Neural cell (in vitro differentiated cells): ENCODE results near the gene PSMA8. TPM values are rescaled to one million over a fixed set of nuclear protein-coding genes. Genes with fewer than 3 reads are reported as not detected.

Experiments used
- H2AFZ ChIP-seq: fragments of 200-600, 300-800 bp; sonication (generic), shearing (Covaris generic); 2 replicates; pipeline ENCODE4 v1.6.0; 2014; ENCODE audit warnings: low read depth, mild to moderate bottlenecking, antibody characterized with exemption, low read length, moderate library complexity
- H3F3A ChIP-seq: fragments of 200-600 bp; shearing (Covaris generic); 2 replicates; pipeline ENCODE4 v1.6.1; 2016; ENCODE audit warnings: mild to moderate bottlenecking, moderate library complexity, mixed read lengths, antibody characterized with exemption, low read length; ENCODE audit not compliant: insufficient read depth, poor library complexity, severe bottlenecking
- H3K27ac ChIP-seq: fragments of 200-600, 300-800 bp; sonication (generic), shearing (Covaris generic); 2 replicates; pipeline ENCODE4 v1.5.1; 2014; ENCODE audit warnings: mild to moderate bottlenecking, low read length, moderate library complexity
- H3K27me3 ChIP-seq: fragments of 300-800, 200-600 bp; sonication (generic), shearing (Covaris generic); 2 replicates; pipeline ENCODE4 v1.6.0; 2014; ENCODE audit warnings: mild to moderate bottlenecking, low read depth, low read length, moderate library complexity; ENCODE audit not compliant: insufficient read depth
- H3K36me3 ChIP-seq: fragments of 300-800, 200-600 bp; sonication (generic), shearing (Covaris generic); 2 replicates; pipeline ENCODE4 v1.5.1; 2014; ENCODE audit warnings: mild to moderate bottlenecking, antibody characterized with exemption, low read length, moderate library complexity; ENCODE audit not compliant: insufficient read depth
- H3K4me2 ChIP-seq: fragments of 300-800, 200-600 bp; sonication (generic), shearing (Covaris generic); 2 replicates; pipeline ENCODE4 v1.6.0; 2014; ENCODE audit warnings: mild to moderate bottlenecking, low read length
- H3K4me3 ChIP-seq: fragments of 300-800, 200-600 bp; sonication (generic), shearing (Covaris generic); 2 replicates; pipeline ENCODE4 v1.5.1; 2014; ENCODE audit warnings: mild to moderate bottlenecking, low read length, moderate library complexity
- H3K79me2 ChIP-seq: fragments of 200-600 bp; shearing (Covaris generic); replicated peaks from 2 replicates; pipeline ENCODE4 v1.6.0; 2014; ENCODE audit warnings: mild to moderate bottlenecking, low read length, moderate library complexity; ENCODE audit not compliant: insufficient read depth
- H3K9ac ChIP-seq: fragments of 300-800, 200-600 bp; sonication (generic), shearing (Covaris generic); 2 replicates; pipeline ENCODE4 v1.6.1; 2016; ENCODE audit warnings: mild to moderate bottlenecking, low read length, mixed read lengths
- H3K9me2 ChIP-seq: fragments of 200-600 bp; shearing (Covaris generic); 2 replicates; pipeline ENCODE4 v1.6.1; 2016; ENCODE audit warnings: mild to moderate bottlenecking, low read length, mixed read lengths; ENCODE audit not compliant: insufficient read depth
- H3K9me3 ChIP-seq: fragments of 200-600, 300-800 bp; sonication (generic), shearing (Covaris generic); 2 replicates; pipeline ENCODE4 v1.6.1; 2016; ENCODE audit warnings: mild to moderate bottlenecking, mixed run types, low read length, moderate library complexity, mixed read lengths
- H4K20me1 ChIP-seq: fragments of 200-600 bp; shearing (Covaris generic); 2 replicates; pipeline ENCODE4 v1.6.1; 2016; ENCODE audit warnings: mild to moderate bottlenecking, mixed run types; ENCODE audit not compliant: insufficient read depth
- EP300 ChIP-seq: fragments of 450-650 bp; conservative IDR thresholded peaks from 2 replicates; pipeline ENCODE4 v1.6.1; 2014; ENCODE audit warnings: antibody characterized with exemption, mild to moderate bottlenecking, moderate library complexity; ENCODE audit not compliant: poor library complexity, severe bottlenecking
- EZH2 ChIP-seq: fragments of 200-600, 300-800 bp; shearing (Covaris generic), sonication (generic); IDR thresholded peaks from 2 replicates; pipeline ENCODE4 v1.6.1; 2014; ENCODE audit warnings: antibody characterized with exemption, low read length, borderline replicate concordance, mild to moderate bottlenecking; ENCODE audit not compliant: insufficient read depth, poor library complexity, severe bottlenecking
- MXI1 ChIP-seq: fragments of 450-650 bp; conservative IDR thresholded peaks from 2 replicates; pipeline ENCODE4 v1.6.1; 2014; ENCODE audit warnings: antibody characterized with exemption, mild to moderate bottlenecking; ENCODE audit not compliant: poor library complexity, severe bottlenecking
- POLR2AphosphoS5 ChIP-seq: IDR thresholded peaks from 2 replicates; pipeline ENCODE4 v1.6.1; 2012
- RAD21 ChIP-seq: fragments of 450-650 bp; conservative IDR thresholded peaks from 2 replicates; pipeline ENCODE4 v1.6.1; 2014; ENCODE audit warnings: antibody characterized with exemption, mild to moderate bottlenecking, moderate library complexity
- SMC3 ChIP-seq: fragments of 450-650 bp; conservative IDR thresholded peaks from 2 replicates; pipeline ENCODE4 v1.6.1; 2014; ENCODE audit warnings: antibody characterized with exemption, mild to moderate bottlenecking, moderate library complexity; ENCODE audit not compliant: poor library complexity
- TAF1 ChIP-seq: IDR thresholded peaks from 2 replicates; pipeline ENCODE4 v1.6.1; 2012; ENCODE audit warnings: low read depth
- polyA plus RNA-seq: library from polyadenylated mRNA; depleted of rRNA; stranded (reverse); fragments of >200 nt; gene quantifications from 2 replicates; pipeline ENCODE4 v1.2.3, GENCODE V29; 2014
- TF ChIP-seq, protein P1 (sequence below): IDR thresholded peaks from 2 replicates; pipeline ENCODE4 v1.6.1; 2012; ENCODE audit warnings: borderline replicate concordance
- TF ChIP-seq, protein P2 (sequence below): fragments of 450-650 bp; IDR thresholded peaks from 2 replicates; pipeline ENCODE4 v1.5.1; 2014; ENCODE audit warnings: antibody characterized with exemption, mild to moderate bottlenecking, moderate library complexity; ENCODE audit not compliant: poor library complexity, severe bottlenecking

Gene PSMA8
- polyA plus RNA-seq, 1 donor from 2014 or later: not detected

DNA sequence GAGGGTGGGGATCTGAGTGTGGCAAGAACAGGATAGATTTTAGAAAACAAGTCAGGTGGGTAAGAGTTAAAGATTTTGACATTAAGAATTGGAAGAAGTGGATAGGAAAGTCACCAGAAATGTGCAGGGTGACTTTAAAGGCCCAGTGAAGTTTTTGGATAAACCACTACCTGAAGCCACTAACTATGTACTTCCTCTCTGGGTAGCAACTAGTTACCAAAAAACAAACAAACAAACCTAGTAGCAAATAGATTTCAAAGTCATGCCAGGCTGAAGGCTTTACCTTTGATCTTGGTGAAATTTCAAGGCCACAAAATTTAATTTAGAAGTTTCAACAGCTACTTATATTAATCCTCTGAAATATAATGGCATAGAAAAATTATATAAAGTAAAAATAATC, 42.5 kb downstream of the PSMA8 start:
- H3K27ac ChIP-seq: no peak overlapping the region
- H3K4me2 ChIP-seq: no peak overlapping the region
- TF ChIP-seq POLR2AphosphoS5 (no peak), EP300 (no peak)
- no peak overlapping the region for H2AFZ ChIP-seq
- H3K9me2 ChIP-seq: no peaks in the 10 kb centered on the region
- no peaks in the 10 kb centered on the region for H4K20me1 ChIP-seq
- no peaks in the 10 kb centered on the region for H3K9me3 ChIP-seq
- no peaks in the 10 kb centered on the region for H3F3A ChIP-seq
- H3K36me3 ChIP-seq: no peaks in the 10 kb centered on the region
- H3K79me2 ChIP-seq: no peaks in the 10 kb centered on the region
- no peak overlapping the region for H3K9ac ChIP-seq
- no peak overlapping the region for H3K4me3 ChIP-seq
- no peaks in the 10 kb centered on the region for H3K27me3 ChIP-seq

DNA sequence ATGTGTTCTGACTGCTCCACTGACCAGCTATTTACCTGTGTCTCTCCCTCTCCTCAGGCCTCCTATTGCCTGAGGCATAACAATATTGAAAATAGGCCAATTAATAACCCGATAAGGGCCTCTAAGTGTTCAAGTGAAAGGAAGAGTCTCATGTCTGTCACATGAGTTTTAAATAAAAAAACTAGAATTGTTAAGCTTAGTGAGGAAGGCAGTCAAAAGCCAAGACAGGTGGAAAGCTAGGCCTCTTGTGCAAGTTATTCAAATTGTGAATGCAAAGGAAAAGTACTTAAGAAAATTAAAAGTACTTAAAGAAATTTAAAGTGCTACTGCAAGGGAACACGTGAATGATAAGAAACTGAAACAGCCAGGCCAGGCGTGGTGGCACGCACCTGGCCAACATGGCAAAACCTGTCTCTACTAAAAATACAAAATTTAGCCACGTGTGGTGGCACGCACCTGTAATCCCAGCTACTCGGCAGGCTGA, 47.7 kb downstream of the PSMA8 start:
- Histone ChIP-seq H4K20me1 (no peaks in the 10 kb centered on the region), H3K27ac (no peak overlapping the region), H3K4me3 (no peak overlapping the region), H3K27me3 (no peaks in the 10 kb centered on the region), H3K79me2 (no peaks in the 10 kb centered on the region), H3F3A (no peaks in the 10 kb centered on the region), H3K9ac (no peak overlapping the region), H2AFZ (no peak overlapping the region), H3K36me3 (no peaks in the 10 kb centered on the region), H3K9me2 (no peaks in the 10 kb centered on the region), H3K9me3 (peaks cover 3% of the 10 kb centered on the region), H3K4me2 (no peak overlapping the region)
- TF ChIP-seq EZH2 (no peak), RAD21 (no peak), SMC3 (no peak), MXI1 (no peak), EP300 (no peak), TAF1 (no peak), POLR2AphosphoS5 (no peak)
- TF ChIP-seq, protein P1, sequence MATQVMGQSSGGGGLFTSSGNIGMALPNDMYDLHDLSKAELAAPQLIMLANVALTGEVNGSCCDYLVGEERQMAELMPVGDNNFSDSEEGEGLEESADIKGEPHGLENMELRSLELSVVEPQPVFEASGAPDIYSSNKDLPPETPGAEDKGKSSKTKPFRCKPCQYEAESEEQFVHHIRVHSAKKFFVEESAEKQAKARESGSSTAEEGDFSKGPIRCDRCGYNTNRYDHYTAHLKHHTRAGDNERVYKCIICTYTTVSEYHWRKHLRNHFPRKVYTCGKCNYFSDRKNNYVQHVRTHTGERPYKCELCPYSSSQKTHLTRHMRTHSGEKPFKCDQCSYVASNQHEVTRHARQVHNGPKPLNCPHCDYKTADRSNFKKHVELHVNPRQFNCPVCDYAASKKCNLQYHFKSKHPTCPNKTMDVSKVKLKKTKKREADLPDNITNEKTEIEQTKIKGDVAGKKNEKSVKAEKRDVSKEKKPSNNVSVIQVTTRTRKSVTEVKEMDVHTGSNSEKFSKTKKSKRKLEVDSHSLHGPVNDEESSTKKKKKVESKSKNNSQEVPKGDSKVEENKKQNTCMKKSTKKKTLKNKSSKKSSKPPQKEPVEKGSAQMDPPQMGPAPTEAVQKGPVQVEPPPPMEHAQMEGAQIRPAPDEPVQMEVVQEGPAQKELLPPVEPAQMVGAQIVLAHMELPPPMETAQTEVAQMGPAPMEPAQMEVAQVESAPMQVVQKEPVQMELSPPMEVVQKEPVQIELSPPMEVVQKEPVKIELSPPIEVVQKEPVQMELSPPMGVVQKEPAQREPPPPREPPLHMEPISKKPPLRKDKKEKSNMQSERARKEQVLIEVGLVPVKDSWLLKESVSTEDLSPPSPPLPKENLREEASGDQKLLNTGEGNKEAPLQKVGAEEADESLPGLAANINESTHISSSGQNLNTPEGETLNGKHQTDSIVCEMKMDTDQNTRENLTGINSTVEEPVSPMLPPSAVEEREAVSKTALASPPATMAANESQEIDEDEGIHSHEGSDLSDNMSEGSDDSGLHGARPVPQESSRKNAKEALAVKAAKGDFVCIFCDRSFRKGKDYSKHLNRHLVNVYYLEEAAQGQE: no peak
- TF ChIP-seq, protein P2, sequence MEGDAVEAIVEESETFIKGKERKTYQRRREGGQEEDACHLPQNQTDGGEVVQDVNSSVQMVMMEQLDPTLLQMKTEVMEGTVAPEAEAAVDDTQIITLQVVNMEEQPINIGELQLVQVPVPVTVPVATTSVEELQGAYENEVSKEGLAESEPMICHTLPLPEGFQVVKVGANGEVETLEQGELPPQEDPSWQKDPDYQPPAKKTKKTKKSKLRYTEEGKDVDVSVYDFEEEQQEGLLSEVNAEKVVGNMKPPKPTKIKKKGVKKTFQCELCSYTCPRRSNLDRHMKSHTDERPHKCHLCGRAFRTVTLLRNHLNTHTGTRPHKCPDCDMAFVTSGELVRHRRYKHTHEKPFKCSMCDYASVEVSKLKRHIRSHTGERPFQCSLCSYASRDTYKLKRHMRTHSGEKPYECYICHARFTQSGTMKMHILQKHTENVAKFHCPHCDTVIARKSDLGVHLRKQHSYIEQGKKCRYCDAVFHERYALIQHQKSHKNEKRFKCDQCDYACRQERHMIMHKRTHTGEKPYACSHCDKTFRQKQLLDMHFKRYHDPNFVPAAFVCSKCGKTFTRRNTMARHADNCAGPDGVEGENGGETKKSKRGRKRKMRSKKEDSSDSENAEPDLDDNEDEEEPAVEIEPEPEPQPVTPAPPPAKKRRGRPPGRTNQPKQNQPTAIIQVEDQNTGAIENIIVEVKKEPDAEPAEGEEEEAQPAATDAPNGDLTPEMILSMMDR: no peak
